NCI-H345 treated with DMSO at 0.1 percent for 48 hours (cell line): Measurements from ENCODE around the gene CORIN.

Experiments used
- DNase-seq: peaks from one replicate; lab custom pipeline; 2025; ENCODE audit not compliant: unreplicated experiment; lab: John Stamatoyannopoulos, UW

The CORIN gene

GRCh38 chr4:47836641-47837093 lies 1.2 kb downstream of the CORIN start:
- peak; percentile 40 for DNase-seq

- DNase-seq: no peak
Observed at GRCh38 chr4:47835494-47835893, 2.4 kb downstream of the CORIN start.

- peak; percentile 14 for DNase-seq
Observed at GRCh38 chr4:47831026-47831679, 6.7 kb downstream of the CORIN start.

GRCh38 chr4:47830265-47831025 lies 7.4 kb downstream of the CORIN start:
- no peak for DNase-seq

GRCh38 chr4:47829438-47829837 lies 8.4 kb downstream of the CORIN start:
- DNase-seq: no peak

GRCh38 chr4:47827343-47828047 lies 10.4 kb downstream of the CORIN start:
- DNase-seq: no peak

GRCh38 chr4:47824840-47825239 lies 13.0 kb downstream of the CORIN start:
- no peak for DNase-seq

GRCh38 chr4:47819178-47819577 lies 18.7 kb downstream of the CORIN start:
- DNase-seq: no peak

- DNase-seq: no peak
Observed at GRCh38 chr4:47817275-47817674, 20.6 kb downstream of the CORIN start.

- DNase-seq: no peak
Observed at GRCh38 chr4:47816748-47817147, 21.1 kb downstream of the CORIN start.

GRCh38 chr4:47814618-47815295 lies 23.1 kb downstream of the CORIN start:
- no peak for DNase-seq

GRCh38 chr4:47809654-47810203 lies 28.1 kb downstream of the CORIN start:
- DNase-seq: no peak

GRCh38 chr4:47804598-47804997 lies 33.3 kb downstream of the CORIN start:
- DNase-seq: no peak

- DNase-seq: no peak
Observed at GRCh38 chr4:47801481-47802002, 36.3 kb downstream of the CORIN start.

GRCh38 chr4:47798165-47798564 lies 39.7 kb downstream of the CORIN start:
- DNase-seq: no peak

GRCh38 chr4:47791965-47792364 lies 45.9 kb downstream of the CORIN start:
- no peak for DNase-seq

GRCh38 chr4:47790105-47790504 lies 47.8 kb downstream of the CORIN start:
- no peak for DNase-seq

- DNase-seq: no peak
Observed at GRCh38 chr4:47788126-47788525, 49.7 kb downstream of the CORIN start.

- no peak for DNase-seq
Observed at GRCh38 chr4:47786958-47787370, 50.9 kb downstream of the CORIN start.

- DNase-seq: no peak
Observed at GRCh38 chr4:47785153-47785552, 52.7 kb downstream of the CORIN start.

- no peak for DNase-seq
Observed at GRCh38 chr4:47784222-47784621, 53.6 kb downstream of the CORIN start.
